Kidney glomerular epithelial cell (primary cell): Measurements from ENCODE around the gene FAM120A.
"Not testable (repeated sequence)": the region's sequence is repeated elsewhere in the genome, so short reads cannot be mapped to it uniquely, and the experiment has no call there.

Source experiments
- DNase-seq: peaks from one replicate; lab custom pipeline; 2025; lab: John Stamatoyannopoulos, UW

The FAM120A gene

DNA sequence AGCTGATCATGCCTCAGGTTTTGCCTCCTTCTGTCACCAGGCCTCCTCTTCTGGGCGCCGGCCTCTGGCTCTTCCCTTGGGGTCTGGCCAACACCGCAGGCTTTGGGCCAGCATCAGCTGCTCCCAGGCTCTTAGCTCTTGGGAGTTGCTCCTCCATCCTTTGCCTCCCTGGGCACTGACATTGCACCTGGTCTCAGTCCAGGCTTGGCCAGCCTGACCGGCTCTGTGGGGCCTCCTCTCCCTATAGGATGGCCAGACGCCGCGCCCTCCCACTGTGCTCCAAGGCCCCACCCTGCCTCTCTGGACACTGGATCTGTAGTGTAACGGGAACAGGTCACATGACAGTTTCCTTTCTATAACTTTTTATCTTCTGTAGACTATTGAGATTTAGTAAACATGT is 59.7 kb downstream of the FAM120A start:
- not testable (repeated sequence) for DNase-seq

GRCh38 chr9:93512170-93512812 is 60.8 kb downstream of the FAM120A start:
- DNase-seq = not testable (repeated sequence)

DNA sequence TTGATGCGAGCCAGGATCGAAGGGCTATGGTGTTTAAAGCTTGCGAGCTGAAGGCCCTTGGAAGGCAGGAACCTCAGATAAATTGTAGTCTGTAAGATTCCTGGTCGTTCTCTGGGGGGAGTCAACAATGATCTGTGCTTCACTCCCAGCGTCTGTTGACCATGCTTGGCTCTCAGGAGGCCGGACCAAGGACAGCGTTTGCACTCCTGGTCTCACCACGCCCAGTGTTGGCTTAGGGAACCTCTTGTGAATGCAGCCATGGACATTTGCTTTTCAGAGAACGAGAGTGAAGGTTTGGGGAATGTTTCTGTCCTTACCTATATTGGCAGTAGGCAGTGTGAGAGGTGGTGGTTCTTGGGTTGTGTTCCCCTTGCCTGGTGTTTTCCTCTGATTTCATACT is 62.1 kb downstream of the FAM120A start:
- DNase-seq = no peak

GRCh38 chr9:93517331-93517730 is 65.8 kb downstream of the FAM120A start:
- no peak for DNase-seq

DNA sequence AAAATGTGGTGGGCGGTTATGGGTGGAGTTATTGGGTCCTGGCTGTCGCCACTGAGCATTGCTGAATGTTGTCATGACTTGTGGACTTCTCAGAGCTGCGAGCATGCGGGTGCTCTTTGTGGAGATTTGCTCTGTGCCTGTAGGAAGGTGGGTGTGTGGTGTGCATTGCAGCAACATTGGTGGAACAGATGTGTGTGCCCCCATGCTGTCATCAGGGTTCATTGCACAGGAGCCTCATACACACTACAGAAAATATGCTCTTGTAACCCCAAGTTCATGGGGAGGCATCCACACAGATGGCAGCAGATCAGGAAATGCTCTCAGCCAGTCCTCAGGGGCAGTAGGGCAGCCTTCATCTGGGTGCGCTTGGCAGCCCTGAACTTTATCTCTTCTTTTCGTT is 69.0 kb downstream of the FAM120A start:
- DNase-seq = no peak

DNA sequence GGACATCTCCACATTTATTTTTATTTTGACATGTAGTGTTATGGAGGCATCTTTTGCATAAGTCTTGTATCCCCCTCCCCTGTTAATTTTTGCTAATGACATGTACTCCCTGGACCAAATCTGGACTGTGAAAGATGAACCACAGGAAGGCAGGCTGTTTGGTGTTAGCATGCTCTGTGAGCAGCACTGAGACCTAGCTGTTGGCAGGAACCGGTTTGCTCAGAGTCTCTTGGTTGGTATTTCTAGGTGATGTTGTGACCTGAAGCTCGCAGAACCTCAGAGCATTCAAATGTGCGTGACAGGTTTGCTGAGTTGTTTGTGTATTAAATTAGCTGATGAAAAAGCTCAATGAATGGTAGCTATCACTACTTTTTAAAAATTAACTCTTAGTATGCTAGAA is 71.3 kb downstream of the FAM120A start:
- DNase-seq = no peak

DNA sequence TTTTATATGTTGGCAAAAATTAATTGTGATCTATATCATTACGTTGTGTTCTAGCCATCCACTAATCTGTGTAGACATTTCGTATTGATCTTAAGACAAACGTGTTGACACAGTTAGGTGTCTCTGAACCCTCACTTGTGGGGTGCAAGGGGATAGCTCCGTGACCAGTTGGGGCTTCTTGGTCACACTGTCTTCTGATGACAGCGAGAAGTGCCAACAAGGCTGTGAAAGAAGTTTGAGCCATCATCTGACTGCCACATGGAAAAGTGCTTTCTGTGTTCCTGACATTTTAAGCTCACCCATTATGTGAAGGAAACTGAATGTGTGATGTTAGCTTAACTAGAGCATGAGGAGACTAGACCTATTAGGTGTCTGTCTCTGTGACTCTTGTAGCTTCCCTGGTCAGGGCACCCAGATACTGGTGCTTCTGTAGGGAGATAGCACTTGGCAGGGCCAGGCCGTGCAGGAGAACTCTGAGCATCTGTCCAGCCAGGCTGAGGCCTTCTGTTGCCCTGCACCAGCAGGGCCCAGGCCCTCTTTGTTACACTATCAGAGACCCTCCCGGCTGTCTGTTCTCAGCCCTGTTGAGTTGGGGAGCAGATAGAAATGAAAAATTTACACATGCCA is 72.1 kb downstream of the FAM120A start:
- no peak for DNase-seq

DNA sequence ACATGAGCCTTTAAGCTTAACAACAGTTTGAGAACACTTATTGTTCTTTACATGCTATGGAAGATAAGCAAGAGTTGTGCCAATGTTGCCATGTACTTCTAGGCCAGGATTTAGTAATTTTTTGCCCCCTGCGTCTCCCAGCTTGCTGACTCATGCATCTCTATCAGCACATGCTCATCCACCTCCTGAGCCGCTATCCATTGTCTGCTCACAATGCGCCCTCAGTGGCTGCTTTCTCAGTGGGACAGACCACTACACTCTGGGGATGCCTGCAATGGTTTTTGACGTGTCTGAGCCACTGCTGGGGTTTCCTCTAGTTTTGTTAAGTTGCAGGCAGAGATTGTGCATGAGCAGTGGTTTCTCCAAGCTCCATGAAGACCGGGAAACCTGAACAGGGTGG is 74.0 kb downstream of the FAM120A start:
- DNase-seq = no peak

DNA sequence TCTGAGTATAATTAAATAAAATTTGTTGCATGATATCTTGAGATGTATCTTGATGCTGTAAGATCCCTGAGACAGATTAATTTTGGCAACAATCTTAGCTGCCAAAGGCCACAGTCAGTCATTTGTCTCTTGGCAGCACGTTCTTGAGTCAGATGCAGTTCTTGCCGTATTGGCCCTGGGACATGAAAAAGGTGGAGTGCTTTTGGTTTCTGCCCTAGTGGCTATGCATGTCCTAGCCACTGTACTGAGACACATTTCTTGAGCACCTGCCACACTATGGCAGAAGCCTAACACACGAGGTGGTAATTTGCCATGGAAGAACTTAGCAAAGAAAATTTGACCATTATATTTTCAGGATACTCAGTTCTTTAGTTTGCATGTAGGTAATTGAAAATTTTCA is 79.9 kb downstream of the FAM120A start:
- DNase-seq = no peak

GRCh38 chr9:93532141-93532540 is 80.7 kb downstream of the FAM120A start:
- no peak for DNase-seq

- no peak for DNase-seq
Observed at GRCh38 chr9:93533863-93534262, 82.4 kb downstream of the FAM120A start.

DNA sequence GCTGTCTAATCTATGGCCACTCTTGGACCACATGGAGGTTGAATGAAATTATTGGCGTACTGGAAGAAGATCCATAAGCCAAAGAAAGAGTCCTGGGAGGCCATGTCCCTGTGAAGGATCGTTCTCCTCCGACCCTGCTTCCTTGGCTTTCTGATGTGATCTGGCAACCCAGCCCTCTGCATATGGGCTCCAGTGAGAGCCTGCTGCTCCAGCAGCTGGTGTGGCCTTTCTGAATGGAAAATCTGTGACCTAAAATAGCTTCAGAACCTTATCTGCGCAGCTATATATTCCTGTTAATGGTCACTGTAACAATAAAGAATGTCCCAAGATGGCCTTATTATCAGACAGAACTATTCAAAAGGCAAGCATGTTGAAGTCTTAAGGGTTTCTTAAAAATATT is 84.7 kb downstream of the FAM120A start:
- no peak for DNase-seq

DNA sequence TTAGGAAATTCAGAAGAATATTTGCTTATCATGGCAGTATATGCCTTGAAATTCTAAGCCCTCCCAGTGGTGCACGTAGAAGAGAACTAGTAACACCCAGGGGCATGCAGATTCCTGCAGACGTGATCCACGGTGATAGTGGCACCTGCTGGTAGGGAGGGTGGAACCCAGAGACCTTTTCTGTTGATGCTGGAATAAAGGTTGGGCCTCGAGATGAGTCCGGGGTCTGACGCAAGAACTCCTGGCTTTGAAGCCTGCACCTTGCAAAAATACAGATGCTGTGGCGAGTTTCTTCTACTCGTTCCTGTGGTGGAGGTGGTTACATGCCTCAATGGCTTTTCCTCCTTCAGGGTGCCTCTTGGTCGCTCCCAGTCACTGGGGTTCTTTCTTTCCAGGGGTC is 85.4 kb downstream of the FAM120A start:
- peak; percentile 37 for DNase-seq

- no peak for DNase-seq
Observed at GRCh38 chr9:93540305-93540704, 88.8 kb downstream of the FAM120A start.

DNA sequence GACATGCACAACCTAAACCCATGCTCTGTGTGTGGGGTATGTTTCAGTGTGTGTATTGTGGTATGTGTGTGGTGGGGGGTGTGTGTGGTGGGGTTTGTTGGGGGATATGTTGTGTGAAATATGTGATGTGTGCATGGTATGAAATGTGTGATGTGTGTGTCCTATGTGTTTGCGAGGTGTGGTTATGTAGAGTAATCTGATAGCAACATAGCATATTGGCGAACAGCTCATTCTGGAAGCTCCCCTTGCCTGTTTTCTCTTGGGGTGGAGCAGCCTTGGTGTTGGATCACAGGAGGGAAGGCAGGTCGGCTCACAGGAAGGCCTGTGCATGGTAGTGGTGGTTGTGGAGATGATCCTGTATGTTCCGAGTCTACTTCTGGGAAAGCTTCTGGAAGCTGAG is 89.5 kb downstream of the FAM120A start:
- DNase-seq = no peak

DNA sequence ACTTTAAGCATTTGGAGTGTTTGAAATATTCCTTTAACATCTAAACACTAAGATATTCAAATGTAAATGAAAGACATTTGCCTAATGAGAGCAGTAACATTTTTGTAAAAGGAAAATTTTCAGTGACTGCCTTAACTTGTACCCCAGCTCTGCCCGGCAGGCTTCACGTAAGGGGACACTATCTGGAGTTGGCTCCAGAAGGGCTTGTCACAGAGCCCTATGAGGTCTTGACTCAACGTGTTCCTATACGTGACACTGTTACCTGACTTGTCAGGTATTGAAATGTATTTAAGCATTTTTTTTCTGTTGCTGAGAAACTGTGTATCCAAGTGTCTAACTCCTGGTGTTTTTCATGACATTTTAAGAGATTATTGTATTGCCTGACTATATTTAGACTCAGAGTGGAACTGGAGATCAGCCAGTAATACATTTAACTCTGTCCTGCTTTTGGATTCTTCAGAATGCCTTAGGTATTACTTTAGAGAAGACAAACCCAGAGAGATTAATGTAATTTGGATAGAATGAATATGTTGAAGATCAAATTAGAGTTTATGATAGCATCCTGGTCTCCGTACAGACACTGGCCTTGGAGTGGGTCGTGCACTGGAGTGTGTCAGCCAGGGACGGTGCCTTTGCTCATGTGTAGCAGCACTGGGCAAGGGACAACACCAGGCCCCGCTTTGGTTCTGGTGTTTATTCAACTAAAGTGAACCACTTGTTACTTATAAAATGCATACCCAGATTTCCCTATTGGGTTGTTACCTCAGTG is 90.3 kb downstream of the FAM120A start:
- DNase-seq = no peak

DNA sequence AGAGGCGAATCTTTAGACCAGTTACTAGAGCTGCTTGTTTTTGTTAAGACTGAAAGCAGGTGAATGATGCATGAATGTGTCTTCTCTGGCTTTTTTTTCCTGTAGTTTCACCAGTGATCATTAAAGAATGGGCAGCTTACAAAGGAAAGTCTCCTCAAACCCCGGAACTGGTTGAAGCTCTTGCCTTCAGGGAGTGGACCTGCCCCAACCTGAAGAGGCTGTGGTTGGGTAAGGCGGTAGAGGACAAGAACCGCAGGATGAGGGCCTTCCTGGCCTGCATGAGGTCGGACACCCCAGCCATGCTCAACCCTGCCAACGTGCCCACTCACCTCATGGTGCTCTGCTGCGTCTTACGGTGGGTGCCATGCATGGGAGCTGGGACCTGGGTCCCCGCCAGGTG is 91.6 kb downstream of the FAM120A start:
- no peak for DNase-seq

GRCh38 chr9:93546356-93546755 is 94.9 kb downstream of the FAM120A start:
- DNase-seq = no peak

- DNase-seq = no peak
Observed at GRCh38 chr9:93549611-93550010, 98.1 kb downstream of the FAM120A start.

DNA sequence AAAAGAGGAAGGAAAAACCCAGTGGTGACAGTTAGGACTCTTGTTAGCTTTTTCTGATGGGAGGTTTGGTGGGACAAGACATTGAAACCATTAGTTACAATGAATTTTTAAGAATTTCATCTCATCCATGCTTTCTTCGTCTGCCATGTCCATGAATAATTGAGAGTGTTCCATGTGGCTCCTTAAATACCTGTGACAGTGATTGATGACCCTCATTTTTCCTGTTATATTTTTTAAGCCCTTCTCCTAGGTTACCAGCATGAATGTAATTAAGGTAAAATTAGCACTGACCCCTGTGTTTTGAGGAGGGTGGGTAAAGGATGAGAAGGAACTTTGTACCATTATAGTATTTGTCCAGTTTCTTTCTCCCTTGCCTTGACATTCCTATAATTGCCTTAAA is 101.4 kb downstream of the FAM120A start:
- no peak for DNase-seq

DNA sequence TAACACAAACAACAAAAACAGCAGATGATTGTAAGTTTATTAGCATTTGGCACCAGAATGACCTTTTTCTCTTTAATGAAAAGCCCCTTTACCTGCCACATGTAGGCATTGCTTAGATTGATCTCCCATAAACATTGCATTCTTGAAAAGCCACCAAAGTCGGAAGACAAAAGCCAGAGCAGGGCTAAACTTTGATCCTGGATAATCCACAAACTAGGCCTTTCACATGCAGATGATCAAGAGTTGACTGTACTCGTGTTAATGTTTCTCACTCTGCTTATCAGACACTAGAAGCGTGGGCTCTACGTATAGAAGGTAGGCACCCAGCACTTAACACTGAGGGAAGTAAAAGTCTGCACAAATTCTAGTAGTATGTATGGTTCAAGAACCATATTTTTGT is 103.9 kb downstream of the FAM120A start:
- no peak for DNase-seq

DNA sequence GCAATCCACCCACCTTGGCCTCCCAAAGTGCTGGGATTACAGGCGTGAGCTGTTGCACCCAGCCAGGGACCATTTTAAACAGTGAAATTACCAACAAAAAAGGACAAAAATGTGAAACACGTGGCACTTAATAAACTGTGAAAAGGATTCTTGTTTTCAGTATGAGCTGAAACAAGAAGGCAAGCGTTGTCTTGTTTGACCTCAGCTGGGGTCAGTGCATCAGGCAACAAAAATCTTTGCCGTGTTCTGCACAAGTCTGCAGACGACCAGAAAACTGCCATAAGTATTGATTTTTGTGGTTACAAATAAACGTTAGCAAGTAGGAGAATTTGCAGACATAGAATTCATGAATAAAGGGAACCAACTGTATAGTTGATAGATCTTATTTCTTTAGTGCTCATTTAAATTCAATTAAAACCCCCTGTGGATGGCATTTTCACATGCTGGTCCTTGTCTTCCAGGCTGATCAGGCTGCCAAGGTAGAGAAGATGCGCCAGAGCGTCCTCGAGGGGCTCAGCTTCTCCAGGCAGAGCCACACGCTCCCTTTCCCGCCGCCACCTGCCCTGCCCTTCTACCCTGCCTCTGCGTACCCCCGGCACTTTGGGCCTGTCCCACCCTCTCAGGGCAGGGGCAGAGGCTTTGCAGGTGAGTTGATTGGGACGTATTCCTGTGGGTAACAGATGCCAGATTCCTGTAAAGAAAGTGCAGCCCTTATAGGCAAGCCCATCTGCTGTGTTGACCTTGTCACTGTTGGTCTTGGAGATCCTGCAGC is 106.1 kb downstream of the FAM120A start:
- no peak for DNase-seq

DNA sequence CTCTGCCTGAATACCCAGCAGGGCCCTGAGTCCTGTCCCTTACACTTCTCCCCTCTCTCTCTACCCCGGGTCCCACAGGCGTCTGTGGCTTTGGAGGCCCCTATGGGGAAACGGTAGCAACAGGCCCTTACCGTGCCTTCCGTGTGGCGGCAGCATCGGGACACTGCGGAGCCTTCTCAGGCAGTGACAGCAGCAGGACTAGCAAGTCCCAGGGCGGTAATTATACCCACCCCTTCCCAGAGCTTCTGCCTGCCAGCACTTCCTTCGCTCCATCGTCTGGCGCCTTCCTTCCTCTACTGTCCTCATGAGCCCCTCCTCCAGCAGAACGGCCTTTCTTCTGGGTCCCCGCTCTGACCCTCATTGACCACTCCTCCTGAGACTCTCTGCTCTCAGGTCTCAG is 107.0 kb downstream of the FAM120A start:
- DNase-seq = no peak
